ENCODE data around the gene EIF2S1. TPM values are rescaled to one million over a fixed set of nuclear protein-coding genes. Genes with fewer than 3 reads are reported as not detected.
A peak's percentile ranks its signal among the peaks of the same experiment; 100 is the strongest.

EIF2S1 gene
- total RNA-seq, 1 experiment from 2014 or later: 415 TPM

- H3K79me2 ChIP-seq (ENCODE audit: low read length): no peaks in the 10 kb centered on the region
- DNase-seq (no peak), ATAC-seq (no peak)
- no peaks in the 10 kb centered on the region for H3K36me3 ChIP-seq (ENCODE audit: low read depth, low read length)
- intact Hi-C loops (cut with micrococcal nuclease): loop anchor here (2.0 to 5.0 kb wide), 2 partner anchors 87 to 107 kb away; partner anchors contain the start of gene PLEKHH1
- H3K4me2 ChIP-seq (ENCODE audit: low read length): no peak overlapping the region
- no peaks in the 10 kb centered on the region for H3K27me3 ChIP-seq (ENCODE audit: low read length)
- H3K27ac ChIP-seq (ENCODE audit: low read length): no peak overlapping the region
- H3K9ac ChIP-seq (ENCODE audit: low read length): no peak overlapping the region
- H3K9me3 ChIP-seq (ENCODE audit: low read length): no peaks in the 10 kb centered on the region
- no TSS peak for BruUV-seq (replicated peaks)
- H2AFZ ChIP-seq (ENCODE audit: low read length): no peak overlapping the region
- H4K20me1 ChIP-seq (ENCODE audit: low read length): no peaks in the 10 kb centered on the region
- ChIA-PET CTCF (interaction anchor here (0.7 kb wide), 1 partner anchor 107 kb away, joined by 3 read pairs; the partner anchor contains the start of gene PLEKHH1), POLR2A (ENCODE audit: unreplicated experiment) (interaction anchor here (0.6 kb wide), 1 partner anchor 77 kb away, joined by 14 read pairs; no protein-coding TSS in a partner anchor)
- no peaks in the 10 kb centered on the region for H3F3A ChIP-seq (ENCODE audit: low read length, unreplicated experiment)
- no peaks in the 10 kb centered on the region for H3K9me2 ChIP-seq (replicated peaks; ENCODE audit: low read length)
- TF ChIP-seq EZH2phosphoT487 (IDR thresholded peaks at IDR 0.05; ENCODE audit: borderline replicate concordance, low read length) (no peak), EZH2 (IDR thresholded peaks at IDR 0.05; ENCODE audit: low read length, unreplicated experiment) (no peak), CTCF (conservative IDR thresholded peaks at IDR 0.05; ENCODE audit: low read depth, low read length) (no peak)
- peaks cover 8% of the 10 kb centered on the region for H3K4me1 ChIP-seq (ENCODE audit: insufficient read depth, low read length)
- H3K4me3 ChIP-seq (ENCODE audit: low read length): no peak overlapping the region
Measured at GRCh38 chr14:67425608-67426007, 65.5 kb downstream of the EIF2S1 start.

DNA sequence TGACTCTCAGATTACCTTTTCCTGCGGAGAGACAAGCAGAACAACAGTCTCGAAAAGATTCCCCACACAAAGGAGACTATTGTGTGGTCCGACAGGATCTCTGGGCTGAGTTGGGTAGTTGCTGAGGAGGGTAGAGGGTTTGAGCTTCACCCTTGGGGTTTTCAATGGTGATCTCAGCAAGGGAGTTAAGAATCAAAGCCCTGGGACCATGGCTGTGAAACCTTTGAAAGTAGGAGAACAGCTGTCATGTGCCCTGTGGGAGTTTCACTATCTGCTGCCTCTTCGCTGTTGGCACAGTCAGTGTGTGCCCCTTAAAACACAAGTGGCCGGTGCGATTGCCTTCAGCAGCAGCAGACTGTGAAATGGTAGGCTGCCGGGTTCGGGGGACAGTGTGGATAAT is 66.0 kb downstream of the EIF2S1 start:
- ChIA-PET CTCF (interaction anchor here (0.6 to 2.9 kb wide), 4 partner anchors 58 to 278 kb away, joined by 5 to 55 read pairs (median 14); no protein-coding TSS in a partner anchor), POLR2A (ENCODE audit: unreplicated experiment) (no interaction called here)
- peaks cover 8% of the 10 kb centered on the region for H3K4me1 ChIP-seq (ENCODE audit: insufficient read depth, low read length)
- DNase-seq (no peak), ATAC-seq (no peak)
- H3K9me2 ChIP-seq (replicated peaks; ENCODE audit: low read length): no peaks in the 10 kb centered on the region
- H3K9me3 ChIP-seq (ENCODE audit: low read length): no peaks in the 10 kb centered on the region
- intact Hi-C loops (cut with micrococcal nuclease): loop anchor here (2.0 to 5.0 kb wide), 2 partner anchors 86 to 107 kb away; partner anchors contain the start of gene PLEKHH1
- BruUV-seq (replicated peaks): no TSS peak
- H3K4me2 ChIP-seq (ENCODE audit: low read length): no peak overlapping the region
- no peak overlapping the region for H3K4me3 ChIP-seq (ENCODE audit: low read length)
- no peak for TF ChIP-seq EZH2 (IDR thresholded peaks at IDR 0.05; ENCODE audit: low read length, unreplicated experiment)
- TF ChIP-seq EZH2phosphoT487 (IDR thresholded peaks at IDR 0.05; ENCODE audit: borderline replicate concordance, low read length): no peak
- TF ChIP-seq CTCF (conservative IDR thresholded peaks at IDR 0.05; ENCODE audit: low read depth, low read length): no peak
- H4K20me1 ChIP-seq (ENCODE audit: low read length): no peaks in the 10 kb centered on the region
- H3K36me3 ChIP-seq (ENCODE audit: low read depth, low read length): no peaks in the 10 kb centered on the region
- no peaks in the 10 kb centered on the region for H3K79me2 ChIP-seq (ENCODE audit: low read length)
- H3K27me3 ChIP-seq (ENCODE audit: low read length): no peaks in the 10 kb centered on the region
- no peak overlapping the region for H3K9ac ChIP-seq (ENCODE audit: low read length)
- H3K27ac ChIP-seq (ENCODE audit: low read length): no peak overlapping the region
- no peak overlapping the region for H2AFZ ChIP-seq (ENCODE audit: low read length)
- no peaks in the 10 kb centered on the region for H3F3A ChIP-seq (ENCODE audit: low read length, unreplicated experiment)

DNA sequence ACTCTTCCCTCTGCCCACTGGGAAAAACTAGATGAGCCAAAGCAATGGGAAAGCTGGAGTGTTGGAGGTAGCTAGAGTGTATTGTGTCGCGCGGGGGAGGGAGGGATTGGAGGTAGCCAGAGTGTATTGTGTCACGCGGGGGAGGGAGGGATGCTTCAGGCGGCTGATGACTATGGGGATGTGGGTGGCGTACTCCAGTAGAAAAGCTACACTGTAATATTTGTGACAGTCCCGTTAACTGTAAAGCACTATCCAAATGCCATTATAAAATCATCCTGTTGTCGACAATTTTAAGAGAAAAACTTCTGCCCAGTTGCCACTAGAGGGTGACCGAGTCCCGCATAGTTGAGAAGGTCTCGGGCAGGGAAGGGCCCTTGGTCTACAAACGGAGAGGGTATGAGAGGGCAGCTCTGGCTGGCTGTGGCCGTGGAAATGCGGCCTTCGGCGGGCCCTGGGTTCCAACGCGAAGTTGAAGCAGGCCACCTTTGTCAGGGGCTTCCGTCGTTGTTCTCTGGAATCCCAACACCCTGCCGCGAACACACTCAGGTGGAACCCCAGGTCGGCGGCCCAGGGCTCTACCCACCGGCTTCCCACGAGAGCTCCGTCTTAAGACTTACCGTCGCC is 67.0 kb downstream of the EIF2S1 start:
- Histone ChIP-seq H3K36me3 (ENCODE audit: low read depth, low read length) (no peaks in the 10 kb centered on the region), H2AFZ (ENCODE audit: low read length) (peak overlapping the region; percentile 54), H3K9ac (ENCODE audit: low read length) (no peak overlapping the region), H3K9me3 (ENCODE audit: low read length) (no peaks in the 10 kb centered on the region), H3K27me3 (ENCODE audit: low read length) (0 out of 2 replicates have a peak, but pooled peaks cover under 1% of the 10 kb centered on the region), H4K20me1 (ENCODE audit: low read length) (no peaks in the 10 kb centered on the region), H3K4me2 (ENCODE audit: low read length) (peak overlapping the region; percentile 36), H3K9me2 (replicated peaks; ENCODE audit: low read length) (no peaks in the 10 kb centered on the region), H3K27ac (ENCODE audit: low read length) (no peak overlapping the region), H3F3A (ENCODE audit: low read length, unreplicated experiment) (no peaks in the 10 kb centered on the region), H3K4me1 (ENCODE audit: insufficient read depth, low read length) (peaks cover 8% of the 10 kb centered on the region), H3K4me3 (ENCODE audit: low read length) (no peak overlapping the region), H3K79me2 (ENCODE audit: low read length) (no peaks in the 10 kb centered on the region)
- intact Hi-C loops (cut with micrococcal nuclease): loop anchor here (1.0 to 5.0 kb wide), 5 partner anchors 39 to 277 kb away; partner anchors contain the start of gene PLEKHH1
- BruUV-seq (replicated peaks): no TSS peak
- peak; percentile 87 for DNase-seq
- ATAC-seq: peak; percentile 86
- POLR2A ChIA-PET (ENCODE audit: unreplicated experiment): interaction anchor here (0.6 kb wide), 1 partner anchor 15 kb away, joined by 4 read pairs; the partner anchor contains the start of gene PLEK2
- CTCF ChIA-PET: interaction anchor here (0.5 to 2.9 kb wide), 11 partner anchors 31 to 1068 kb away, joined by 3 to 55 read pairs (median 5); no protein-coding TSS in a partner anchor
- TF ChIP-seq EZH2 (IDR thresholded peaks at IDR 0.05; ENCODE audit: low read length, unreplicated experiment) (no peak), CTCF (conservative IDR thresholded peaks at IDR 0.05; ENCODE audit: low read depth, low read length) (peak; percentile 87)
